GM23338 (cell line): ENCODE results near the gene ENOX2. TPM values are rescaled to one million over a fixed set of nuclear protein-coding genes. Genes with fewer than 3 reads are reported as not detected.

ENCODE experiments used
- ATAC-seq: fragments of 200-7000 bp; cut with Tn5 transposase; 3 replicates; pipeline ENCODE4 v1.9.1; 2020
- DNase-seq: peaks from one replicate; pipeline ENCODE4 v3.0.0-alpha.2; 2015; ENCODE audit warnings: low spot score
- H2AFZ ChIP-seq: fragments of 200-600 bp; sonication (generic); 2 replicates; pipeline ENCODE4 v1.8.0; 2016; ENCODE audit warnings: antibody characterized with exemption, mild to moderate bottlenecking, moderate library complexity
- H3F3A ChIP-seq: fragments of 200-600 bp; sonication (generic); replicated peaks from 2 replicates; pipeline ENCODE4 v1.8.0; 2017; ENCODE audit warnings: antibody characterized with exemption, mixed run types, low read depth
- H3K27ac ChIP-seq: fragments of 200-600 bp; sonication (generic); 2 replicates; pipeline ENCODE4 v1.6.1; 2016; ENCODE audit warnings: low read depth
- H3K27me3 ChIP-seq: fragments of 200-600 bp; sonication (generic); 2 replicates; pipeline ENCODE4 v1.8.0; 2016; ENCODE audit warnings: mild to moderate bottlenecking, mixed run types, moderate library complexity; ENCODE audit not compliant: insufficient read depth
- H3K36me3 ChIP-seq: fragments of 200-600 bp; sonication (generic); 2 replicates; pipeline ENCODE4 v1.8.0; 2016; ENCODE audit warnings: mild to moderate bottlenecking; ENCODE audit not compliant: insufficient read depth
- H3K4me1 ChIP-seq: fragments of 200-600 bp; sonication (generic); 2 replicates; pipeline ENCODE4 v1.8.0; 2016; ENCODE audit warnings: mild to moderate bottlenecking, moderate library complexity; ENCODE audit not compliant: insufficient read depth
- H3K4me2 ChIP-seq: fragments of 200-600 bp; sonication (generic); 2 replicates; pipeline ENCODE4 v1.7.1; 2017; ENCODE audit warnings: mixed run types
- H3K4me3 ChIP-seq: fragments of 200-600 bp; sonication (generic); 2 replicates; pipeline ENCODE4 v1.6.1; 2016; ENCODE audit warnings: mixed run types
- H3K79me2 ChIP-seq: fragments of 200-600 bp; sonication (generic); replicated peaks from 2 replicates; pipeline ENCODE4 v1.8.0; 2017; ENCODE audit warnings: mild to moderate bottlenecking; ENCODE audit not compliant: insufficient read depth
- H3K9me2 ChIP-seq: fragments of 200-600 bp; sonication (generic); 2 replicates; pipeline ENCODE4 v1.8.0; 2017; ENCODE audit not compliant: insufficient read depth
- H4K20me1 ChIP-seq: fragments of 200-600 bp; sonication (generic); replicated peaks from 2 replicates; pipeline ENCODE4 v1.8.0; 2017; ENCODE audit warnings: mild to moderate bottlenecking; ENCODE audit not compliant: insufficient read depth
- H3K27ac Mint-ChIP-seq: 2 replicates; pipeline ENCODE4 v1.8.0; 2020; ENCODE audit warnings: inconsistent platforms, mild to moderate bottlenecking, moderate library complexity, mixed read lengths
- H3K27me3 Mint-ChIP-seq: 3 replicates; pipeline ENCODE4 v1.8.0; 2022; ENCODE audit warnings: low read depth, mild to moderate bottlenecking, moderate library complexity, mixed read lengths, inconsistent platforms; ENCODE audit not compliant: insufficient read depth, poor library complexity
- H3K36me3 Mint-ChIP-seq: 3 replicates; pipeline ENCODE4 v1.8.0; 2021; ENCODE audit warnings: low read depth, mild to moderate bottlenecking, inconsistent platforms, moderate library complexity, mixed read lengths
- H3K4me1 Mint-ChIP-seq: 3 replicates; pipeline ENCODE4 v1.8.0; 2020; ENCODE audit warnings: mild to moderate bottlenecking, inconsistent platforms, mixed read lengths
- H3K4me3 Mint-ChIP-seq: 3 replicates; pipeline ENCODE4 v1.8.0; 2021; ENCODE audit warnings: moderate library complexity, mild to moderate bottlenecking, inconsistent platforms, mixed read lengths
- H3K9me3 Mint-ChIP-seq: 3 replicates; pipeline ENCODE4 v1.8.0; 2020; ENCODE audit warnings: moderate library complexity, mild to moderate bottlenecking, inconsistent platforms, mixed read lengths
- CREB1 ChIP-seq: fragments of 250-450 bp; sonication (Bioruptor Pico); IDR thresholded peaks from 2 replicates; pipeline ENCODE4 v1.5.0; 2020; ENCODE audit warnings: low read depth, mild to moderate bottlenecking, moderate library complexity
- CTCF ChIP-seq, 2 experiments: fragments of 200-600 bp in 1 of 2; sonication (generic) in 1 of 2; conservative IDR thresholded peaks; 2 replicates each; pipeline versions ENCODE4 v1.5.1 to v1.6.1; 2016 to 2017; ENCODE audit warnings: antibody characterized with exemption in 2 of 2, low read depth in 2 of 2, mild to moderate bottlenecking in 2 of 2, moderate library complexity in 1 of 2
- ETS1 ChIP-seq: IDR thresholded peaks from 2 replicates; pipeline ENCODE4 v1.6.1; 2016; ENCODE audit warnings: antibody characterized with exemption
- EZH2 ChIP-seq: fragments of 200-600 bp; sonication (generic); IDR thresholded peaks from one replicate; pipeline ENCODE4 v1.8.0; 2017; ENCODE audit warnings: antibody characterized with exemption, mild to moderate bottlenecking, low read depth; ENCODE audit not compliant: unreplicated experiment
- EZH2phosphoT487 ChIP-seq: fragments of 200-600 bp; sonication (generic); IDR thresholded peaks from one replicate; pipeline ENCODE4 v1.8.1; 2018; ENCODE audit warnings: antibody characterized with exemption; ENCODE audit not compliant: unreplicated experiment
- JUNB ChIP-seq: IDR thresholded peaks from one replicate; pipeline ENCODE4 v1.6.1; 2016; ENCODE audit warnings: antibody characterized with exemption; ENCODE audit not compliant: unreplicated experiment
- NANOG ChIP-seq: IDR thresholded peaks from 2 replicates; pipeline ENCODE4 v1.6.1; 2016; ENCODE audit warnings: antibody characterized with exemption, borderline replicate concordance
- POLR2AphosphoS5 ChIP-seq: IDR thresholded peaks from 2 replicates; pipeline ENCODE4 v1.6.1; 2016; ENCODE audit warnings: antibody characterized with exemption, low read depth
- REST ChIP-seq: IDR thresholded peaks from one replicate; pipeline ENCODE4 v1.6.1; 2018; ENCODE audit warnings: antibody characterized with exemption; ENCODE audit not compliant: unreplicated experiment
- STAT1 ChIP-seq: IDR thresholded peaks from one replicate; pipeline ENCODE4 v1.6.1; 2016; ENCODE audit warnings: antibody characterized with exemption; ENCODE audit not compliant: unreplicated experiment
- ZNF114 ChIP-seq: fragments of 250-450 bp; sonication (Bioruptor Pico); IDR thresholded peaks from 2 replicates; pipeline ENCODE4 v1.5.0; 2020; ENCODE audit warnings: mild to moderate bottlenecking, moderate library complexity
- ZNF331 ChIP-seq: fragments of 250-450 bp; sonication (Bioruptor Pico); IDR thresholded peaks from 2 replicates; pipeline ENCODE4 v1.5.0; 2020; ENCODE audit warnings: low read depth, mild to moderate bottlenecking, moderate library complexity
- polyA plus RNA-seq: library from polyadenylated mRNA; unstranded; fragments of >200 nt; fragmentation: Nextera tagmentation; extraction: Ambion mirVana; gene quantifications from 2 replicates; pipeline ENCODE4 v1.2.1, GENCODE V29; 2016
- total RNA-seq: library from RNA; depleted of rRNA; stranded (reverse); fragments of >200 nt; shearing (Covaris generic); gene quantifications from 2 replicates; pipeline ENCODE4 v1.2.3, GENCODE V29; 2014
- TF ChIP-seq, protein P1 (sequence below): fragments of 250-450 bp; sonication (Bioruptor Pico); IDR thresholded peaks from 2 replicates; pipeline ENCODE4 v1.5.0; 2020; ENCODE audit warnings: mild to moderate bottlenecking, moderate library complexity

The ENOX2 gene
- total and polyA plus RNA-seq, 2 experiments from 2014 or later: 9.6 to 11.2 TPM

GRCh38 chrX:130705591-130705990 lies 197.4 kb downstream of the ENOX2 start:
- Mint-ChIP-seq H3K27ac (no peak overlapping the region), H3K9me3 (no peaks in the 10 kb centered on the region), H3K4me3 (no peak overlapping the region), H3K36me3 (no peaks in the 10 kb centered on the region), H3K27me3 (peaks cover 2% of the 10 kb centered on the region), H3K4me1 (peaks cover 6% of the 10 kb centered on the region; the same call in 1 of the 3 replicates)
- H3K4me1 ChIP-seq: no peaks in the 10 kb centered on the region
- DNase-seq (no peak), ATAC-seq (no peak)
- no peak overlapping the region for H3K27ac ChIP-seq
- no peak overlapping the region for H3K4me3 ChIP-seq
- H2AFZ ChIP-seq: no peak overlapping the region
- no peaks in the 10 kb centered on the region for H3F3A ChIP-seq
- H3K4me2 ChIP-seq: no peak overlapping the region
- no peaks in the 10 kb centered on the region for H3K36me3 ChIP-seq
- no peaks in the 10 kb centered on the region for H4K20me1 ChIP-seq
- no peaks in the 10 kb centered on the region for H3K79me2 ChIP-seq
- H3K9me2 ChIP-seq: no peaks in the 10 kb centered on the region
- no peak for TF ChIP-seq ZNF114
- TF ChIP-seq EZH2: no peak
- no peak for TF ChIP-seq STAT1
- no peak for TF ChIP-seq NANOG
- TF ChIP-seq ZNF331: no peak
- no peak for TF ChIP-seq CREB1 (CRISPR knock-in tag)
- no peak for TF ChIP-seq REST
- TF ChIP-seq POLR2AphosphoS5: no peak
- no peak for TF ChIP-seq ETS1
- no peak for TF ChIP-seq EZH2phosphoT487
- no peak for TF ChIP-seq CTCF (conservative IDR thresholded peaks at IDR 0.05; ENCODE audit: low read depth in 2 of 2)
- no peak for TF ChIP-seq JUNB
- TF ChIP-seq, protein P1, sequence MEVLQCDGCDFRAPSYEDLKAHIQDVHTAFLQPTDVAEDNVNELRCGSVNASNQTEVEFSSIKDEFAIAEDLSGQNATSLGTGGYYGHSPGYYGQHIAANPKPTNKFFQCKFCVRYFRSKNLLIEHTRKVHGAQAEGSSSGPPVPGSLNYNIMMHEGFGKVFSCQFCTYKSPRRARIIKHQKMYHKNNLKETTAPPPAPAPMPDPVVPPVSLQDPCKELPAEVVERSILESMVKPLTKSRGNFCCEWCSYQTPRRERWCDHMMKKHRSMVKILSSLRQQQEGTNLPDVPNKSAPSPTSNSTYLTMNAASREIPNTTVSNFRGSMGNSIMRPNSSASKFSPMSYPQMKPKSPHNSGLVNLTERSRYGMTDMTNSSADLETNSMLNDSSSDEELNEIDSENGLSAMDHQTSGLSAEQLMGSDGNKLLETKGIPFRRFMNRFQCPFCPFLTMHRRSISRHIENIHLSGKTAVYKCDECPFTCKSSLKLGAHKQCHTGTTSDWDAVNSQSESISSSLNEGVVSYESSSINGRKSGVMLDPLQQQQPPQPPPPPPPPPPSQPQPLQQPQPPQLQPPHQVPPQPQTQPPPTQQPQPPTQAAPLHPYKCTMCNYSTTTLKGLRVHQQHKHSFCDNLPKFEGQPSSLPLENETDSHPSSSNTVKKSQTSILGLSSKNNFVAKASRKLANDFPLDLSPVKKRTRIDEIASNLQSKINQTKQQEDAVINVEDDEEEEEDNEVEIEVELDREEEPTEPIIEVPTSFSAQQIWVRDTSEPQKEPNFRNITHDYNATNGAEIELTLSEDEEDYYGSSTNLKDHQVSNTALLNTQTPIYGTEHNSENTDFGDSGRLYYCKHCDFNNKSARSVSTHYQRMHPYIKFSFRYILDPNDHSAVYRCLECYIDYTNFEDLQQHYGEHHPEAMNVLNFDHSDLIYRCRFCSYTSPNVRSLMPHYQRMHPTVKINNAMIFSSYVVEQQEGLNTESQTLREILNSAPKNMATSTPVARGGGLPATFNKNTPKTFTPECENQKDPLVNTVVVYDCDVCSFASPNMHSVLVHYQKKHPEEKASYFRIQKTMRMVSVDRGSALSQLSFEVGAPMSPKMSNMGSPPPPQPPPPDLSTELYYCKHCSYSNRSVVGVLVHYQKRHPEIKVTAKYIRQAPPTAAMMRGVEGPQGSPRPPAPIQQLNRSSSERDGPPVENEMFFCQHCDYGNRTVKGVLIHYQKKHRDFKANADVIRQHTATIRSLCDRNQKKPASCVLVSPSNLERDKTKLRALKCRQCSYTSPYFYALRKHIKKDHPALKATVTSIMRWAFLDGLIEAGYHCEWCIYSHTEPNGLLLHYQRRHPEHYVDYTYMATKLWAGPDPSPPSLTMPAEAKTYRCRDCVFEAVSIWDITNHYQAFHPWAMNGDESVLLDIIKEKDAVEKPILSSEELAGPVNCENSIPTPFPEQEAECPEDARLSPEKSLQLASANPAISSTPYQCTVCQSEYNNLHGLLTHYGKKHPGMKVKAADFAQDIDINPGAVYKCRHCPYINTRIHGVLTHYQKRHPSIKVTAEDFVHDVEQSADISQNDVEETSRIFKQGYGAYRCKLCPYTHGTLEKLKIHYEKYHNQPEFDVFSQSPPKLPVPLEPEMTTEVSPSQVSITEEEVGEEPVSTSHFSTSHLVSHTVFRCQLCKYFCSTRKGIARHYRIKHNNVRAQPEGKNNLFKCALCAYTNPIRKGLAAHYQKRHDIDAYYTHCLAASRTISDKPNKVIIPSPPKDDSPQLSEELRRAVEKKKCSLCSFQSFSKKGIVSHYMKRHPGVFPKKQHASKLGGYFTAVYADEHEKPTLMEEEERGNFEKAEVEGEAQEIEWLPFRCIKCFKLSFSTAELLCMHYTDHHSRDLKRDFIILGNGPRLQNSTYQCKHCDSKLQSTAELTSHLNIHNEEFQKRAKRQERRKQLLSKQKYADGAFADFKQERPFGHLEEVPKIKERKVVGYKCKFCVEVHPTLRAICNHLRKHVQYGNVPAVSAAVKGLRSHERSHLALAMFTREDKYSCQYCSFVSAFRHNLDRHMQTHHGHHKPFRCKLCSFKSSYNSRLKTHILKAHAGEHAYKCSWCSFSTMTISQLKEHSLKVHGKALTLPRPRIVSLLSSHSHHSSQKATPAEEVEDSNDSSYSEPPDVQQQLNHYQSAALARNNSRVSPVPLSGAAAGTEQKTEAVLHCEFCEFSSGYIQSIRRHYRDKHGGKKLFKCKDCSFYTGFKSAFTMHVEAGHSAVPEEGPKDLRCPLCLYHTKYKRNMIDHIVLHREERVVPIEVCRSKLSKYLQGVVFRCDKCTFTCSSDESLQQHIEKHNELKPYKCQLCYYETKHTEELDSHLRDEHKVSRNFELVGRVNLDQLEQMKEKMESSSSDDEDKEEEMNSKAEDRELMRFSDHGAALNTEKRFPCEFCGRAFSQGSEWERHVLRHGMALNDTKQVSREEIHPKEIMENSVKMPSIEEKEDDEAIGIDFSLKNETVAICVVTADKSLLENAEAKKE: no peak
- no peaks in the 10 kb centered on the region for H3K27me3 ChIP-seq
